ENCODE measurements around the gene CCDC63. TPM values are rescaled to one million over a fixed set of nuclear protein-coding genes. Genes with fewer than 3 reads are reported as not detected.

CCDC63 gene
- polyA plus RNA-seq, 1 donor, result not detected

DNA sequence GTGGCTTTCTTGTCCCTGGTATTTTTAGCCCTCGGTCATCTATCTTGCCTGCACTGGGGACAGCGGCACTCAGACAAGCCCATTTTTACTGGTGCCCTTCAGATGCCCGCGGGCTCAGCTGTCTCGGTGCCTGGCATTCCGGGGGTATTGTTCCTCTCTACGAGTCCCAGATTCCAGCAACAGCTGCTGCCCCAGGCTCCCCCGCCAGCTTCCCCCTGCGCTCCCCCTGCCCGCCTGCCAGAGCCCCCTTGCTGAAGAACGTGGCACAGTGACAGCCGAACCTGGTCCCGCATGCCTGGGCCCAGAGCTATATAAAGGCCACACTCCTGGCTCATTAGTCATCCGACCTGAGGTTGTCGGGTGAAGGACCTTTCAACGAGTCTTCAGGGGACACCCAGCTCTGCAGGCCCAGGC lies 84.5 kb downstream of the CCDC63 start:
- no peak overlapping the region for H3K4me3 ChIP-seq (ENCODE audit: low read length)
- H3K27ac ChIP-seq (ENCODE audit: low read length), result no peak overlapping the region
- no peaks in the 10 kb centered on the region for H3K9me3 ChIP-seq (ENCODE audit: control insufficient read depth, low read depth, low read length)
- no peaks in the 10 kb centered on the region for H3K4me1 ChIP-seq (ENCODE audit: control insufficient read depth, insufficient read depth, low read length)
- WGBS (ENCODE audit: insufficient coverage, low lambda C conversion rate), result no CpG with 5 or more reads among the region's 16 CpGs
- no peaks in the 10 kb centered on the region for H3K27me3 ChIP-seq (ENCODE audit: control insufficient read depth, insufficient read depth, low read length)
- no peaks in the 10 kb centered on the region for H3K36me3 ChIP-seq (ENCODE audit: control insufficient read depth, insufficient read depth, low read length)
- no peak for DNase-seq

- no peak for DNase-seq
- Histone ChIP-seq H3K27ac (ENCODE audit: low read length) (no peak overlapping the region), H3K9me3 (ENCODE audit: control insufficient read depth, low read depth, low read length) (no peaks in the 10 kb centered on the region), H3K36me3 (ENCODE audit: control insufficient read depth, insufficient read depth, low read length) (no peaks in the 10 kb centered on the region), H3K4me3 (ENCODE audit: low read length) (no peak overlapping the region), H3K27me3 (ENCODE audit: control insufficient read depth, insufficient read depth, low read length) (no peaks in the 10 kb centered on the region), H3K4me1 (ENCODE audit: control insufficient read depth, insufficient read depth, low read length) (no peaks in the 10 kb centered on the region)
- no CpG with 5 or more reads among the region's 11 CpGs for WGBS (ENCODE audit: insufficient coverage, low lambda C conversion rate)
These were observed 85.3 kb downstream of the CCDC63 start for GRCh38 chr12:110932046-110932445.

- DNase-seq, result no peak
These were observed 86.7 kb downstream of the CCDC63 start for GRCh38 chr12:110933326-110933974.

GRCh38 chr12:110934093-110934852 lies 87.5 kb downstream of the CCDC63 start:
- no peak for DNase-seq
- no peaks in the 10 kb centered on the region for H3K27me3 ChIP-seq (ENCODE audit: control insufficient read depth, insufficient read depth, low read length)
- H3K9me3 ChIP-seq (ENCODE audit: control insufficient read depth, low read depth, low read length), result no peaks in the 10 kb centered on the region
- H3K27ac ChIP-seq (ENCODE audit: low read length), result no peak overlapping the region
- no peak overlapping the region for H3K4me3 ChIP-seq (ENCODE audit: low read length)
- no peaks in the 10 kb centered on the region for H3K36me3 ChIP-seq (ENCODE audit: control insufficient read depth, insufficient read depth, low read length)
- no CpG with 5 or more reads among the region's 3 CpGs for WGBS (ENCODE audit: insufficient coverage, low lambda C conversion rate)
- no peaks in the 10 kb centered on the region for H3K4me1 ChIP-seq (ENCODE audit: control insufficient read depth, insufficient read depth, low read length)

More at GRCh38 chr12:110933326-110933974, 86.7 kb downstream of the CCDC63 start:
- WGBS (ENCODE audit: insufficient coverage, low lambda C conversion rate), result no CpG with 5 or more reads among the region's 16 CpGs
- no peaks in the 10 kb centered on the region for H3K36me3 ChIP-seq (ENCODE audit: control insufficient read depth, insufficient read depth, low read length)
- H3K4me3 ChIP-seq (ENCODE audit: low read length), result no peak overlapping the region
- no peaks in the 10 kb centered on the region for H3K9me3 ChIP-seq (ENCODE audit: control insufficient read depth, low read depth, low read length)
- H3K27ac ChIP-seq (ENCODE audit: low read length), result no peak overlapping the region
- no peaks in the 10 kb centered on the region for H3K4me1 ChIP-seq (ENCODE audit: control insufficient read depth, insufficient read depth, low read length)
- no peaks in the 10 kb centered on the region for H3K27me3 ChIP-seq (ENCODE audit: control insufficient read depth, insufficient read depth, low read length)

GRCh38 chr12:110935588-110935987 lies 88.8 kb downstream of the CCDC63 start:
- Histone ChIP-seq H3K9me3 (ENCODE audit: control insufficient read depth, low read depth, low read length) (no peaks in the 10 kb centered on the region), H3K4me1 (ENCODE audit: control insufficient read depth, insufficient read depth, low read length) (no peaks in the 10 kb centered on the region), H3K27me3 (ENCODE audit: control insufficient read depth, insufficient read depth, low read length) (no peaks in the 10 kb centered on the region), H3K4me3 (ENCODE audit: low read length) (no peak overlapping the region), H3K27ac (ENCODE audit: low read length) (no peak overlapping the region), H3K36me3 (ENCODE audit: control insufficient read depth, insufficient read depth, low read length) (no peaks in the 10 kb centered on the region)
- WGBS (ENCODE audit: insufficient coverage, low lambda C conversion rate), result no CpG with 5 or more reads among the region's 4 CpGs
- DNase-seq, result no peak

GRCh38 chr12:110936367-110937103 lies 89.7 kb downstream of the CCDC63 start:
- Histone ChIP-seq H3K27me3 (ENCODE audit: control insufficient read depth, insufficient read depth, low read length) (no peaks in the 10 kb centered on the region), H3K9me3 (ENCODE audit: control insufficient read depth, low read depth, low read length) (no peaks in the 10 kb centered on the region), H3K36me3 (ENCODE audit: control insufficient read depth, insufficient read depth, low read length) (no peaks in the 10 kb centered on the region), H3K4me3 (ENCODE audit: low read length) (no peak overlapping the region), H3K27ac (ENCODE audit: low read length) (no peak overlapping the region), H3K4me1 (ENCODE audit: control insufficient read depth, insufficient read depth, low read length) (no peaks in the 10 kb centered on the region)
- no peak for DNase-seq
- WGBS (ENCODE audit: insufficient coverage, low lambda C conversion rate), result no CpG with 5 or more reads among the region's 13 CpGs

DNA sequence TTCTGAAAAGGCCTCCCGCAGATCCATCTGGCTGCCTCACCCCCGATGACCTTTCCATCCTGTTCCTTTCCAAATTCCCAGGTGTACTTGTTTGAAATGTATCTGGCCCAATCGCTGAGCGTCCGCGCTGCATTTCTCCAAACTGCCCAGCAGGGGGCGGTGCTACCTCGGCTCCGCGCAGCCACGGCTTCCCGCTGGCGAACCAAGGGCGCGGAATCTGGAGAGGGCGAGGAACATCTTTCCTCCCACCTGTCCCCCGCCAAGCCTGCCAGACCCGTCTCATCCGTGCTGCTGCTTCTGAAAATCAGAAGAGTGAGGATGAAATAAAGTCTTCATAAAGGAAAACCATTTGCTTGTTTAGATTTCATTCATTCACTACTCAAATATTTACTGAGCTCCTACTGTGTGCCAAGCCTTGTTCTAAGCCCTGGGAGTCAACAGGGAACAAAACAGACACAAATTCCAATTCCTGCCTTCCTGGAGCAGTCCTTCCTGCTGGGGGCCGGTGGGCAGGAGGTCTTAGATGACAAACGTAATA lies 90.4 kb downstream of the CCDC63 start:
- no peaks in the 10 kb centered on the region for H3K9me3 ChIP-seq (ENCODE audit: control insufficient read depth, low read depth, low read length)
- no peak overlapping the region for H3K4me3 ChIP-seq (ENCODE audit: low read length)
- no peaks in the 10 kb centered on the region for H3K4me1 ChIP-seq (ENCODE audit: control insufficient read depth, insufficient read depth, low read length)
- WGBS (ENCODE audit: insufficient coverage, low lambda C conversion rate), result no CpG with 5 or more reads among the region's 21 CpGs
- H3K36me3 ChIP-seq (ENCODE audit: control insufficient read depth, insufficient read depth, low read length), result no peaks in the 10 kb centered on the region
- no peaks in the 10 kb centered on the region for H3K27me3 ChIP-seq (ENCODE audit: control insufficient read depth, insufficient read depth, low read length)
- peak; percentile 18 to 40 for DNase-seq
- no peak overlapping the region for H3K27ac ChIP-seq (ENCODE audit: low read length)

- Histone ChIP-seq H3K4me1 (ENCODE audit: control insufficient read depth, insufficient read depth, low read length) (no peaks in the 10 kb centered on the region), H3K4me3 (ENCODE audit: low read length) (no peak overlapping the region), H3K27ac (ENCODE audit: low read length) (no peak overlapping the region), H3K36me3 (ENCODE audit: control insufficient read depth, insufficient read depth, low read length) (no peaks in the 10 kb centered on the region), H3K27me3 (ENCODE audit: control insufficient read depth, insufficient read depth, low read length) (peaks cover 6% of the 10 kb centered on the region), H3K9me3 (ENCODE audit: control insufficient read depth, low read depth, low read length) (no peaks in the 10 kb centered on the region)
- 100% methylated on average over 1 of the region's 4 CpGs for WGBS (ENCODE audit: insufficient coverage, low lambda C conversion rate)
- no peak for DNase-seq
These were observed 93.5 kb downstream of the CCDC63 start for GRCh38 chr12:110940296-110940695.

DNA sequence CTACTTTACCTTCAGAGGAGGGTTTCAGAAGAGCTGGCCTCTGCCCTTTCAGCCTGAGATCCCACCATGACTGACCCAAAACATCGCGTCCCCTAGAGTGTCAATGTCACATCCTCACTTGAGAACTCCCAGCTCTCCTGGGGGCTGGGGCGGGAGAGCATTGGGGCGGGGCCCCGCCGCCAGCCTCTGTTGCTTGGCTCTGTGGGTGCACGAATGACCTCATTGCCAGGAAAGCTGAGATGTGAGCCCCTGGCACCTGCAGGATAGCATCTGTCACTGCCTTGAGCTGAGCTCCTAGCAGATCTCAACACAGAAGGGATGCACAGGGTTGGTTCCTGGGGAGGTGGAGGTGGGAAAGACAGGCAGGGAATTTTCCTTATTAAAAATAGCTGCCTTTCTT lies 94.1 kb downstream of the CCDC63 start:
- no peaks in the 10 kb centered on the region for H3K36me3 ChIP-seq (ENCODE audit: control insufficient read depth, insufficient read depth, low read length)
- no CpG with 5 or more reads among the region's 7 CpGs for WGBS (ENCODE audit: insufficient coverage, low lambda C conversion rate)
- DNase-seq, result no peak
- no peak overlapping the region for H3K4me3 ChIP-seq (ENCODE audit: low read length)
- no peak overlapping the region for H3K27ac ChIP-seq (ENCODE audit: low read length)
- H3K9me3 ChIP-seq (ENCODE audit: control insufficient read depth, low read depth, low read length), result no peaks in the 10 kb centered on the region
- peaks cover 6% of the 10 kb centered on the region for H3K27me3 ChIP-seq (ENCODE audit: control insufficient read depth, insufficient read depth, low read length)
- H3K4me1 ChIP-seq (ENCODE audit: control insufficient read depth, insufficient read depth, low read length), result no peaks in the 10 kb centered on the region

DNA sequence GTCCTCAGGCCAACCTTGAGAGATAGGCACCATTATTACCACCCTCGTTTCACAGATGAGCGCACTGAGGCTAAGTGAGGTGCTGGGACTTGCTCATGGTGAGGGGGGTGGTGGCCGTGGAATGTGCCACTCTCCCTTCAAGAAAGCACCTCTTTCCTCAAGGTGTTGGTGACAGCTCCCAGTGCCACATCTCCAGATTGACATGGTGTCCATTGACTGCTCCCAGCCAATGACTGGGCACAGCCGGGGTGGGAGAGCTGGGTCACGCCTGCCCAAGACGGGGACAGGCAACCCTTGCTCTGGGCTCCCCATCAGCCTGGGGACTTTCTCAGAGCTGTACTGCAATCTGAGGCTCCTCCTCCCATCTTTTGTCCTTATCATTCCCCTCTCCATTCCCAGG lies 94.6 kb downstream of the CCDC63 start:
- Histone ChIP-seq H3K9me3 (ENCODE audit: control insufficient read depth, low read depth, low read length) (no peaks in the 10 kb centered on the region), H3K27ac (ENCODE audit: low read length) (no peak overlapping the region), H3K4me1 (ENCODE audit: control insufficient read depth, insufficient read depth, low read length) (no peaks in the 10 kb centered on the region), H3K36me3 (ENCODE audit: control insufficient read depth, insufficient read depth, low read length) (no peaks in the 10 kb centered on the region), H3K27me3 (ENCODE audit: control insufficient read depth, insufficient read depth, low read length) (peaks cover 6% of the 10 kb centered on the region), H3K4me3 (ENCODE audit: low read length) (no peak overlapping the region)
- no peak for DNase-seq
- WGBS (ENCODE audit: insufficient coverage, low lambda C conversion rate), result no CpG with 5 or more reads among the region's 6 CpGs
